Subcutaneous abdominal adipose tissue (tissue), 5 donors: Measurements from ENCODE around the gene SURF1.
"Not testable (repeated sequence)": the region's sequence is repeated elsewhere in the genome, so short reads cannot be mapped to it uniquely, and the experiment has no call there.

Experiments
- H3K27ac ChIP-seq: one replicate; pipeline ENCODE4 v1.7.0; 2013; ENCODE audit warnings: low read depth, mild to moderate bottlenecking, inconsistent platforms, low read length, moderate library complexity
- H3K27me3 ChIP-seq, 5 donors: one replicate each; pipeline ENCODE4 v1.7.0; 2013; ENCODE audit warnings: low read length in 5 of 5, inconsistent platforms in 1 of 5; ENCODE audit not compliant: control insufficient read depth in 5 of 5, insufficient read depth in 4 of 5
- H3K36me3 ChIP-seq, 5 donors: one replicate each; pipeline ENCODE4 v1.7.0; 2013; ENCODE audit warnings: low read length in 5 of 5; ENCODE audit not compliant: control insufficient read depth in 5 of 5, insufficient read depth in 5 of 5
- H3K4me1 ChIP-seq, 5 donors: one replicate each; pipeline ENCODE4 v1.7.0; 2013; ENCODE audit warnings: low read length in 5 of 5, mild to moderate bottlenecking in 3 of 5, moderate library complexity in 1 of 5; ENCODE audit not compliant: control insufficient read depth in 5 of 5, insufficient read depth in 5 of 5
- H3K4me3 ChIP-seq, 5 donors: one replicate each; pipeline ENCODE4 v1.7.0; 2013; ENCODE audit warnings: low read length in 5 of 5, low read depth in 1 of 5
- H3K9ac ChIP-seq, 5 donors: one replicate each; pipeline ENCODE4 v1.7.0; 2013; ENCODE audit warnings: low read length in 5 of 5, mild to moderate bottlenecking in 4 of 5, moderate library complexity in 3 of 5
- H3K9me3 ChIP-seq, 5 donors: one replicate each; pipeline ENCODE4 v1.7.0; 2013; ENCODE audit warnings: low read length in 5 of 5; ENCODE audit not compliant: control insufficient read depth in 5 of 5
- donor health status: healthy.
- donor health status: healthy.
- donor health status: healthy.
- donor health status: healthy.
- donor health status: healthy.

SURF1 gene

DNA sequence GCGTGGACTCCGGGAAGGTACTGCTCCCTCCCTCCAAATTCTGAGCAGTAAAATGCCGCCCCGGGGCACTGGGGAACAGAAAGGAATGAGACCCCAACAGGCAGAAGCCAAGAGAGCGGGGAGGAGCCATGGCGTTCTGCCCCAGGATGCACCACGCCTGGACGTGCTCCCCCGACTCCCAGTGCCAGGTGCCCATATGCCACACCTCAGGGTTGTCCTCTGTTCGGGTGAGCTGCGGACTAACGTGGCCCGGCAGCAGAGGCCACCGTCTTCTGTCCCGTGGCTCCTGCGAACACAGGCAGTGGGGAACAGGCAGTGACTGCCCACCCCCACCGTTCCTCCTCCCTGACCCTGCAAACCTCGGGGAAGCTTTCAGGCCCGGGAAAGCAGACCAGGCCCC is 25.1 kb downstream of the SURF1 start:
- peaks cover 4 to 48% (median 42%) of the 10 kb centered on the region in 5 donors for H3K36me3 ChIP-seq
- H3K4me3 ChIP-seq = no peak overlapping the region
- no peaks in the 10 kb centered on the region for H3K9me3 ChIP-seq
- H3K27me3 ChIP-seq = no peaks in the 10 kb centered on the region
- H3K4me1 ChIP-seq = peaks cover 3 to 17% (median 14%) of the 10 kb centered on the region in 5 donors
- no peak overlapping the region for H3K27ac ChIP-seq
- H3K9ac ChIP-seq = no peak overlapping the region

DNA sequence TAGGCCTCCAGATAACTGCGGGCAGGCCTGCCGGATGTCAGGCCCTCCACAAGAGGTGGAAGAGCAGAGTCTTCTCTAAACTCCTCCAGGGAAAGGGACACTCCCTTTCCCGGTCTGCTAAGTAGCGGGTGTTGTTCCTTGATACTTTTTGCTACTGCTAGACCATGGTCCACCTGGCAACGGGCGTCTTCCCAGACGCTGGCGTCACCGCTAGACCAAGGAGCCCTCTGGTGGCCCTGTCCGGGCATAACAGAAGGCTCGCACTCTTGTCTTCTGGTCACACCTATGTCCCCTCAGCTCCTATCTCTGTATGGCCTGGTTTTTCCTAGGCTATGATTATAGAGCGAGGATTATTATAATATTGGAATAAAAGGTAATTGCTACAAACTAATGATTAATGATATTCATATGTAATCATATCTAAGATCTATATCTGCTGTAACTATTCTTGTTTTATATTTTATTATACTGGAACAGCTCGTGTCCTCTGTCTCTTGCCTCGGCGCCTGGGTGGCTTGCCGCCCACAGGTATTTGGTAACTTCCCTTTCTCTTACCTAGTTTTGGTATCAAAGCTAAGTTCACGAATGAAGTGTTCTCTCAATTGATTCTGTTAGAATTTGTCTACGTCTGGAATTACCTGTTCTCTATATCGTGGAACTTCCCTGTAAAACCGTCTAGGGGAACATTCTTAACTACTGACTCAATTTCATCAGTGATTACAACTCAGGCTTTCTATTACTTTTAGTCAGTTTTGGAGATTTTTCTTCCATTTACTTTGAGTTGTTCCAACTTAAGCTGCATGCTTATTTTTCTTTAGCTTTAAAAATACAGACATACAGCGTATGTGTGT is 26.8 kb downstream of the SURF1 start:
- not testable (repeated sequence) for H3K9me3 ChIP-seq, H3K4me1 ChIP-seq, H3K27me3 ChIP-seq, H3K4me3 ChIP-seq, H3K9ac ChIP-seq, H3K27ac ChIP-seq
- H3K36me3 ChIP-seq = peaks cover 4 to 48% (median 41%) of the 10 kb centered on the region in 5 donors

DNA sequence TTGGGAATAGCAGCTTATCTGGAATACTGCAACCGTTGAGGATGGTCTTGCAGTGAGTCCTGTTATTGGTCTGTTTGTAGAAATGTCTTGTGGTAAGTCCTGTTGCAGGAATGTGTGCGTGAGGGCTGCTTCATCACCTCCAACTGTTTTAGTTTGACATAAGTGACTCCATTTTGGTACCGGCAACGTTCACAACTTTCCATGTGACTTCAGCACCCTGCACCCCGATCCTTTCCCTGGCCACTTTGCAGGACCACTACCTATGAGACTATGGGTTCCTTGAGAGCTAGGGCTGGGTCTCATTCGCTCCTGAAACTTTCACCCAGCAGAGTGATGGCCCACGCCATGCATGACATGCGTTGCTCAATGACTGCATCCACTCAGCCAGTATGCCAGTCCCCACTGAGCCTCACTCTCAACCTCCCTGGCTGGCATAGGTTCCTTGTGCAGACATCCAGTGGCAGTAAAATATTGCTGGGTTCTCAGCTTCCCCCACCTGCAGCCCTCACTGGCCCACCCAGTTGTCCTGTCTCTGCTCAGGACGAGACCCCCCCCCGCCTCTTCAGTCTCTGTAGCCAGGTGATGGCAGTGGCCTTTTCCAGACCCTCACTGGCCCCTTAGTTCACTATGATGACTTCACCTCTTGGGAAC is 28.3 kb downstream of the SURF1 start:
- Histone ChIP-seq H3K9ac (no peak overlapping the region), H3K4me3 (no peak overlapping the region), H3K27ac (no peak overlapping the region), H3K9me3 (no peaks in the 10 kb centered on the region), H3K4me1 (no peaks in the 10 kb centered on the region), H3K27me3 (no peaks in the 10 kb centered on the region), H3K36me3 (peaks cover 4 to 32% (median 25%) of the 10 kb centered on the region in 5 donors)

DNA sequence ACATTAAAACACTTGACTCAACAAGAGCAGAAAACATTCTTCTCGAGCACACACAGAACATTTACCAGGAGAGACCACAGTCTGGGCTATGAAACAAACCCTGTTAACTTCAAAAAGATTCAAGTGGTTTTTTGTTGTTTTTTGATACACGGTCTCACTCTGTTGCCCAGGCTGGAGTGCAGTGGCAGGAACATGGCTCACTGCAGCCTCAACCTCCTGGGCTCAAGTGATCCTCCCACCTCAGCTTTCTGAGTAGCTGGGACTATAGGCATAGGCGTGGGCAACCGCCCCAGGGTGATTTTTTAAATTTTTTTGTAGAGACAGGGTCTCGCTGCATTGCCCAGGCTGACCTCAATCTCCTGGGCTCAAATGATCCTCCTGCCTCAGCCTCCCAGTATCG is 29.3 kb downstream of the SURF1 start:
- H3K4me3 ChIP-seq, H3K27me3 ChIP-seq, H3K9me3 ChIP-seq, H3K27ac ChIP-seq, H3K4me1 ChIP-seq, H3K9ac ChIP-seq: not testable (repeated sequence)
- peaks cover 4 to 23% (median 16%) of the 10 kb centered on the region in 5 donors for H3K36me3 ChIP-seq

DNA sequence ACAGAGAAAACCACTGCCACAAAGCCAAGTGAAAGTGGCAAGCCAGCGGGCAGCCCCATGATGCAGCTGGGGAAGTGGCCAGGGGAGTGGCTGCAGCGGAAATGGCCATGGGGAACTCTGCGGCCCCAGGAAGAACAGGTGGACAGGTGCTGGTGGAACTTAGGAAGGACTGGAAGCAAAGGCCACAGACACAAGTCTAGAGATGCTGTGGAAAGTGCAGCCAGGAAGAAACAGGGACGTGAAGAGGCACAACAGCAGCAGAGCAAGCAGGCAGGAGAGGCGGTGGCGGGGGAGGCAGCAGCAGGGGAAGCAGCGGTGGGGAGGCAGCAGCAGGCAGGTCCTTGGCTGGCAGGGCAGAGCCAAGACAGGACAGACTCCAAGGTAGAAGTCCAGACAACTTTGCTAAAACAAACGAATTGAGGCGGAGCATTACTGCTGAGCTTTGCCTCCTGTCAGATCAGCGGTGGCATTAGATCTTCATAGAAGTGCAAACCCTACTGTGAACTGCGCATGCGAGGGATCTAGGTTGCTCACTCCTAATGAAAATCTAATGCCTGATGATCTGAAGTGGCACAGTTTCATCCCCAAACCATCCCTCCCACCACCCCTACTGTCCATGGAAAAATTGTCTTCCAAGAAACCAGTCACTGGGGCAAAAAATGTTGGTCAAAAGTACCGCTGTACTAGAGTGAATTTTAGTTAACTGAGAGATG is 32.1 kb downstream of the SURF1 start:
- no peaks in the 10 kb centered on the region for H3K9me3 ChIP-seq
- no peaks in the 10 kb centered on the region for H3K36me3 ChIP-seq
- H3K4me1 ChIP-seq = no peaks in the 10 kb centered on the region
- no peak overlapping the region for H3K4me3 ChIP-seq
- no peak overlapping the region for H3K9ac ChIP-seq
- peaks cover 0 to 6% (median 3%) of the 10 kb centered on the region in 5 donors for H3K27me3 ChIP-seq
- H3K27ac ChIP-seq = no peak overlapping the region

DNA sequence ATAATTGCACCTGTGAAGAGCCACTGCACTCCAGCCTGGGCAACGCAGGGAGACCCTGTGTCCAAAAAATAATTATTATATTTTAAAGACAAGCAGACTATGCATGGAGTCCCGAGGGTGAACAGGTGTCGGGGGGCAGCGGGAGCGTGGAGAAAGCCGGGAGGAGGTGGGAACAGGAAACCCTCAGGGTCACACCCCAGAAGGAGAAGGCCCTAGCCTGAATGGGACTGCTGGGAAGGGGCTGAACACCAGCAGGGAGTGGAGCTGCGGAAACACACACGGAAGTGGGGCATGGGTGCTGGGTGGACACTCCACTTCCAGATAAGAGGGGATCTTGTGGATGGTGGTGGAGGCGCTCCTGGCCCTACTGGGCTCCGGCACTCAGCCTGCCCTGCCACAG is 33.1 kb downstream of the SURF1 start:
- Histone ChIP-seq H3K4me3 (no peak overlapping the region), H3K36me3 (no peaks in the 10 kb centered on the region), H3K27ac (no peak overlapping the region), H3K27me3 (peaks cover 0 to 6% (median 3%) of the 10 kb centered on the region in 5 donors), H3K9ac (no peak overlapping the region), H3K4me1 (no peaks in the 10 kb centered on the region), H3K9me3 (no peaks in the 10 kb centered on the region)

DNA sequence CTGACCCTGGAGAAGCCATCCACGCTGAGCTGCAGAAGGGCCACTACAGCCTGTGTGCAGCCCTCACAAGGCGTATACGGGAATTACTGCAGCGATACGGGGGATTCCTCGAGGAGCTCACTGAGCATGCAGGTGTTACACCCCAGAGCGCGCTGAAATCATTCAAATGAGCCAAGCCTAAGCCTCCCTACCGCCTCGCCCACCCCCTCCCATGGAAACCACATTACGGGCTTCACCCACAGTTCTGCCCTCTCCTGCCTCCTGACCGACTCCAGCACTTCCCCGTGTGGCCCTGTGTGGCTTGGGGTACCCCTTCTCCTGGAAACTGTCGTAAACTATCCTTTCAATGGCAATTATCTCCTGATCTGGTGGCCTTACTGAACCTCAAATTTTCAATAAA is 33.6 kb downstream of the SURF1 start:
- no peak overlapping the region for H3K4me3 ChIP-seq
- no peak overlapping the region for H3K27ac ChIP-seq
- H3K27me3 ChIP-seq = peaks cover 0 to 6% (median 3%) of the 10 kb centered on the region in 5 donors
- H3K36me3 ChIP-seq = no peaks in the 10 kb centered on the region
- H3K9ac ChIP-seq = no peak overlapping the region
- no peaks in the 10 kb centered on the region for H3K4me1 ChIP-seq
- H3K9me3 ChIP-seq = no peaks in the 10 kb centered on the region

DNA sequence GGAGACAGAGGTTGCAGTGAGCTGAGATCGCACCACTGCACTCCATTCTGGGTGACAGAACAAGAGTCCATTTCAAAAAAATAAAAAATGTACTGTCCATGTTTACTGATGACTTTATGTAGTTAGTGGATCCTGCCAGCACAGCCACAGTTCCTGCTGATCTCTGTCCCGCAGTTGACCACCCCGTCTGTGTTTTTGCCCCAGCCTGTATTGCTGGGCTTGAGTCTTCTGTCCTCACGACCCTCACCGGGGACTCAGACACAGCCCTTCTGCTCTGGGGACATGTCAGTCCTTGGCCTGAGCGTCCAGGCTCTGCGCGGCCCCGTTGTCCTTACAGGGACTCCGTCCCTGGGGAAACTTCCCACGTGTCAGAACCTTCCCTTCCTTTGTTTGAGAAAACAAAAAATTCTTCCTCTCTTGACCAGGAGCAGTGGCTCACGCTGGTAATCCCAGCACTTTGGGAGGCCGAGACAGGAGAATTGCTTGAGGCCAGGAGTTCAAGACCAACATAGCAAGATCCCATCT is 34.8 kb downstream of the SURF1 start:
- H3K9me3 ChIP-seq = no peaks in the 10 kb centered on the region
- H3K27ac ChIP-seq = no peak overlapping the region
- H3K9ac ChIP-seq = no peak overlapping the region
- H3K36me3 ChIP-seq = no peaks in the 10 kb centered on the region
- H3K4me3 ChIP-seq = no peak overlapping the region
- H3K4me1 ChIP-seq = no peaks in the 10 kb centered on the region
- peaks cover 0 to 6% (median 3%) of the 10 kb centered on the region in 5 donors for H3K27me3 ChIP-seq

DNA sequence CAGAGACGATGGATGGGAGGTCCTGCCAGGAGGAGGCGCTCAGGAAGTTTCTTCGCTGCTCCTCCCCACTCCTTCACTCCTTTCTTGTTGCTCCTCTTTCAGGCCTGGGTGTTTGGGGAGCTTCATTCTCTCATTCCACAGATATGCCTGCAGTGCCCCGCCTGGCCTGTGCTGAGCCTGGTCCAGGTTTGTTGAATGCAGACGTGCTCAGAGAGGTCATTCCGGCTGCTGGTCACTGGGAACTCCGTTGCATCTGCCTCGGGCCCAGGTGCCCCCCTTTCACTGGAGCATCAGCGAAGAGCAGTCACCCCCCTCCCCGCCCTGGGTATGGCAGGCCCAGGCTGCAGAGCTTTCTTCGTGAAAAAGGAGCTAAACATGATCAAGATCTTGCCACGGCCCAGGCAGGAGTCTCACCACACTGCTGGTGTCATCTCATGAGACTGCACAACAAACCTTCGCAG is 35.8 kb downstream of the SURF1 start:
- Histone ChIP-seq H3K9me3 (no peaks in the 10 kb centered on the region), H3K27me3 (peaks cover 0 to 6% (median 3%) of the 10 kb centered on the region in 5 donors), H3K4me3 (no peak overlapping the region), H3K27ac (no peak overlapping the region), H3K4me1 (no peaks in the 10 kb centered on the region), H3K9ac (no peak overlapping the region), H3K36me3 (no peaks in the 10 kb centered on the region)

DNA sequence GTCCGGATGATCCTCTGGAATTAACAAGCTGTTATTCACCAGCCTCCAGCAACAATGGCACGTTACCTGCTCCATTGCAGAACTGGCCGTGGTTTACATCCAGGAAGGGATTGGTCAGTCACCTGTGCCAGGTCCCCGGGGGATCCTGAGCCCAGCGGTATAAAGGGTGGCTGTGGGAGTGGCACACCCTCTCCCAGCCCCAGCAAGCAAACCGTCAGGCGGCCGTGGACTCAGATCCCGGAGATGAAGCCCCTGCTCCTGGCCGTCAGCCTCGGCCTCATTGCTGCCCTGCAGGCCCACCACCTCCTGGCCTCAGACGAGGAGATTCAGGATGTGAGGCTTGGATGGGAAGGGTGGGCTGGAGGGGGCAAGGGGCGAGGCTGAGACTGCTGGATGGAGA is 38.7 kb downstream of the SURF1 start:
- H3K9ac ChIP-seq, H3K27ac ChIP-seq, H3K9me3 ChIP-seq, H3K27me3 ChIP-seq, H3K36me3 ChIP-seq, H3K4me3 ChIP-seq, H3K4me1 ChIP-seq: not testable (repeated sequence)
